ENCODE results near the gene RRM2. TPM values are rescaled to one million over a fixed set of nuclear protein-coding genes. Genes with fewer than 3 reads are reported as not detected.
A peak's percentile ranks its signal among the peaks of the same experiment; 100 is the strongest.

RRM2 gene
- total and polyA plus RNA-seq, 2 experiments from 2014 or later = 14.0 to 43.7 TPM

- Histone ChIP-seq H3K9me3 (ENCODE audit: low read depth) (no peaks in the 10 kb centered on the region), H3K4me3 (no peak overlapping the region), H3K27me3 (no peaks in the 10 kb centered on the region), H3K36me3 (no peaks in the 10 kb centered on the region), H3K4me1 (ENCODE audit: low read depth) (no peaks in the 10 kb centered on the region), H3K27ac (no peak overlapping the region)
- peak in 1 of 2 donors; percentile 41 for DNase-seq (ENCODE audit: low read depth in 1 of 2, low spot score in 1 of 2)
- no peak for TF ChIP-seq CTCF (IDR thresholded peaks at IDR 0.05; ENCODE audit: low read depth, low read length)
Measured at GRCh38 chr2:10135296-10136089, 13.0 kb downstream of the RRM2 start.

- no peak overlapping the region for H3K27ac ChIP-seq
- H3K4me1 ChIP-seq (ENCODE audit: low read depth) = no peaks in the 10 kb centered on the region
- H3K27me3 ChIP-seq = no peaks in the 10 kb centered on the region
- TF ChIP-seq CTCF (IDR thresholded peaks at IDR 0.05; ENCODE audit: low read depth, low read length) = no peak
- no peaks in the 10 kb centered on the region for H3K36me3 ChIP-seq
- H3K4me3 ChIP-seq = no peak overlapping the region
- no peaks in the 10 kb centered on the region for H3K9me3 ChIP-seq (ENCODE audit: low read depth)
- DNase-seq (ENCODE audit: low read depth in 1 of 2, low spot score in 1 of 2) = no peak
Measured at GRCh38 chr2:10136101-10136934, 13.8 kb downstream of the RRM2 start.

GRCh38 chr2:10137053-10137843, 14.7 kb downstream of the RRM2 start:
- H3K36me3 ChIP-seq = no peaks in the 10 kb centered on the region
- no peaks in the 10 kb centered on the region for H3K27me3 ChIP-seq
- no peaks in the 10 kb centered on the region for H3K9me3 ChIP-seq (ENCODE audit: low read depth)
- TF ChIP-seq CTCF (IDR thresholded peaks at IDR 0.05; ENCODE audit: low read depth, low read length) = no peak
- H3K27ac ChIP-seq = no peak overlapping the region
- DNase-seq (ENCODE audit: low read depth in 1 of 2, low spot score in 1 of 2) = no peak
- no peaks in the 10 kb centered on the region for H3K4me1 ChIP-seq (ENCODE audit: low read depth)
- no peak overlapping the region for H3K4me3 ChIP-seq

- no peak for TF ChIP-seq CTCF (IDR thresholded peaks at IDR 0.05; ENCODE audit: low read depth, low read length)
- H3K4me3 ChIP-seq = no peak overlapping the region
- DNase-seq (ENCODE audit: low read depth in 1 of 2, low spot score in 1 of 2) = no peak
- no peaks in the 10 kb centered on the region for H3K9me3 ChIP-seq (ENCODE audit: low read depth)
- H3K4me1 ChIP-seq (ENCODE audit: low read depth) = peaks cover 2% of the 10 kb centered on the region
- H3K27ac ChIP-seq = no peak overlapping the region
- no peaks in the 10 kb centered on the region for H3K27me3 ChIP-seq
- no peaks in the 10 kb centered on the region for H3K36me3 ChIP-seq
Measured at GRCh38 chr2:10139536-10139935, 17.0 kb downstream of the RRM2 start.

GRCh38 chr2:10140841-10141610, 18.5 kb downstream of the RRM2 start:
- Histone ChIP-seq H3K9me3 (ENCODE audit: low read depth) (no peaks in the 10 kb centered on the region), H3K27ac (no peak overlapping the region), H3K4me1 (ENCODE audit: low read depth) (peaks cover 2% of the 10 kb centered on the region), H3K36me3 (no peaks in the 10 kb centered on the region), H3K4me3 (no peak overlapping the region), H3K27me3 (no peaks in the 10 kb centered on the region)
- no peak for DNase-seq (ENCODE audit: low read depth in 1 of 2, low spot score in 1 of 2)
- TF ChIP-seq CTCF (IDR thresholded peaks at IDR 0.05; ENCODE audit: low read depth, low read length) = no peak
